ENCODE results near the gene PTCH2.
"Not testable (repeated sequence)": the region's sequence is repeated elsewhere in the genome, so short reads cannot be mapped to it uniquely, and the experiment has no call there.

The PTCH2 gene

DNA sequence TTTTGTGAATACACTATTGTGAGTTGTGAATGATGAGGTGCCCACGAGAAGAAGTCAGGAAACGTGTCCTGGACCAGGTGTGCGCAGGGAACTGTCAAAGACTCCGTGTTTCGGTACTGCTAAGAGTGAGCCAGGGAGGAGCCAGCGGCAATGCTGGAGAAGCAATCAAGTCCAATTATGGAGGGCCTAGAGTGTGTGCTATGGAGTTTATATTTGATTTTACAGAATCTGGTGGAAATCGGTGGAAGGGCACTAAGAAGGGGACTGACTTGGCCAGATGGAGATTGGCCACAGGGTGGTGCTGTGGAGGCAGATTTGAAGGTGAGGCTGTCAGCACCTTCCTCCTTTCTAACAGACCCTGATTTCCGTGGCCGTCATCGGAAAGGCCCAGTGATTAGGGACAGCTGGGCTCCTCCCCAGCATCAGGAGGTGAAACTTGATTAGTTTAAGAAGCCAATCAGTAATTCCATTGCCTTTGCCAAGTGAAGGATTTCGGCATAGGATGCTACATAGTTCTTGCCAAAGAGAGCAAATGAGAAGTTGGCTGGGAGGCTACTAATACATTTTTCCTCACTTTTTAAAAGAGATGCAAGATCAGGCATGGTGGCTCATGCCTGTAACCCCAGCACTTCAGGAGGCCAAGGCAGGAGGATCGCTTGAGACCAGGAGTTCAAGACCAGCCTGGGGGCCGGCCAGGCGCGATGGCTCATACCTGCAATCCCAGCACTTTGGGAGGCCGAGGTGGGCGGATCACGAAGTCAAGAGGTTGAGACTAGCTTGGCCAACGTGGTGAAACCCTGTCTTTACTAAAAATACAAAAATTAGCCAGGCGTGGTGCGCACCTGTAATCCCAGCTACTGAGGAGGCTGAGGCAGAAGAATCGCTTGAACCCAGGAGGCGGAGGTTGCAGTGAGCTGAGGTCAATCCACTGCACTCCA lies 7.0 kb downstream of the PTCH2 start:
- peak; percentile 77 to 94 for DNase-seq

DNA sequence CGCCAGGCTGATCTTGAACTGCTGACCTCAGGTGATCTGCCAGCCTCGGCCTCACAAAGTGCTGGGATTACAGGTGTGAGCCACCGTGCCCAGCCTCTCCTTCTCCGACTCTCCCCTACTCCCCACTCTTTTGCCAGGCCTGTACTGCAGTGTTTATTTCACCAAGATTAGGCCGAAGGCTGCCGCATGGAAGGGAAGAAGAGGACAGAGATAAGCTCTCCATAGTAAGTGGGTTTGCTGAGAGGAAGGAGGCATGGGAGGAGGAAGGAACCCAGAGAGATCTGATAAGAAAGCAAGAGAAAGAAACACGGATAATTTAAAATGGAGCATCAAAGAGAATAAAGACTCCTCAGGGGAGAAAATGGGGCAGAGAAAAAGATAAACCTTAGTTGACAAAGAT lies 8.7 kb downstream of the PTCH2 start:
- no peak for DNase-seq

DNA sequence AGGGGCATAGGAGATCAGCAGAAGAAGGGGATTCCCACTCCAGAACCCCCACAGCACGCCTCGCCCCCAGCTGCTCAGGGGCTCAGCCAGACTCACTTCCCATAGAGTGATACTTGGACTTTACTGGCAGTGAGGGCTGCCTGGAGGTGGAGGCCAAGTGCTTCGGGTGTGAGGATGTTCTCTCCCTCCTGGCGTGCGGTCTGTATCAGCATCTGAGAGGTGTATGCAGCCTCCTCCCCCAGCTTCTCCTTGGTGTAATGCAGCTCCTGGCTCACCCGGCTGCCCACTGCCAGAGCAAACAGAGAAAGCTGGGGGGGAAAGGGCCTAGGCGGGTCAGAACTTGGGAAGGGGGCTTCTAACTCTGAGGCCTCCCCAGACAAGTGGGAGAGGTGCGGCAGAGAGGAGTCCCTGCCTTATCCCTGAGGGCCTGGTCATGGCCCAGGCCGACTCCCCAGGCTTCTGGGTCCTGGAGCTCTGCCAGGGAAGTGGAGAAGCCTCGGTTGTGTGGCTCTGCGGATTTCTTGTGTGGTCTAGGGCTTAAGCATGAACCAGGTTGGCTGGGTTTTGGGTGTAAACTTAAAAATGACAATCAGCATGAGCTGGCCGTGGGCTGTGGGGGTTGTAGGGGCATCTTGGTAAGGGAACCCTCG lies 10.9 kb downstream of the PTCH2 start:
- DNase-seq, result no peak

DNA sequence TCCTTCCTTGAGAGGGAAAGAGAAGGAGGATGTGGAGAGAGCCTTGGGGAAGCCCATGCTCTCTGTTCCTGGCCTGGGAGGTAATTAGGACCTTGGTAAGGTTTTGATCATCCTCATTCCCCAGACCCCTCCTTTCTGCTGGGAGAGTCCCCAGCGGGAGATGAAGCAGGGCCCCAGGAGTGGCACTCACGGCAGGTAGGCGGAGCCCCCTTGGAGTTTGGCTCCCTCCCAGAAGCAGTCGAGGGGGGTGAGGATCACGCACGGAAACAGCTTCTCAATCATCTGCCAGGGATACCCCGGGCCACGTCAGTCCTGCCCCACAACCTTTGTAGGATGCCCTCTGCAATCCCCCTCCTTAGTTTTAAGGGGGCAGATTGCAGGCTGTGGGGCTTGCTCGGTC lies 11.5 kb downstream of the PTCH2 start:
- DNase-seq, result no peak

DNA sequence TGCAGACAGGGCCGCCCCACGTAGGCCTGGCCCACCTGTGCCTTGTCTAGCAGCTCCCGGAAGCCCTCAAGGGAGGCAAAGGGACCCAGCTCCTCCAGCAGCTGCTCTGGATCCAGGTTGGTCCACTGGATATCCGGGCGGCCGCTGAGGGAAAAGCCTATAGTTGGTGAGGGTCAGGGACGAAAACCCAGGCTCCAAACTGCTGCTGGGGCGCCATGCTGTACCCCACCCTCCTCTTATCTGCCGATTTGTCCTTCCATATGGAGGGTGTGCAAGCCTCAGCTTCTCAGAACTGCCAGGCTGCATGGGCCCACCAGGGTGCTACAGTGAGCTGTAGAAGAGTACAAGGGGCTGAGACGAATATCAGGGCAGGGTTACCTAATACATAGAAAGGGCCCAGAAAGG lies 12.2 kb downstream of the PTCH2 start:
- DNase-seq, result no peak

DNA sequence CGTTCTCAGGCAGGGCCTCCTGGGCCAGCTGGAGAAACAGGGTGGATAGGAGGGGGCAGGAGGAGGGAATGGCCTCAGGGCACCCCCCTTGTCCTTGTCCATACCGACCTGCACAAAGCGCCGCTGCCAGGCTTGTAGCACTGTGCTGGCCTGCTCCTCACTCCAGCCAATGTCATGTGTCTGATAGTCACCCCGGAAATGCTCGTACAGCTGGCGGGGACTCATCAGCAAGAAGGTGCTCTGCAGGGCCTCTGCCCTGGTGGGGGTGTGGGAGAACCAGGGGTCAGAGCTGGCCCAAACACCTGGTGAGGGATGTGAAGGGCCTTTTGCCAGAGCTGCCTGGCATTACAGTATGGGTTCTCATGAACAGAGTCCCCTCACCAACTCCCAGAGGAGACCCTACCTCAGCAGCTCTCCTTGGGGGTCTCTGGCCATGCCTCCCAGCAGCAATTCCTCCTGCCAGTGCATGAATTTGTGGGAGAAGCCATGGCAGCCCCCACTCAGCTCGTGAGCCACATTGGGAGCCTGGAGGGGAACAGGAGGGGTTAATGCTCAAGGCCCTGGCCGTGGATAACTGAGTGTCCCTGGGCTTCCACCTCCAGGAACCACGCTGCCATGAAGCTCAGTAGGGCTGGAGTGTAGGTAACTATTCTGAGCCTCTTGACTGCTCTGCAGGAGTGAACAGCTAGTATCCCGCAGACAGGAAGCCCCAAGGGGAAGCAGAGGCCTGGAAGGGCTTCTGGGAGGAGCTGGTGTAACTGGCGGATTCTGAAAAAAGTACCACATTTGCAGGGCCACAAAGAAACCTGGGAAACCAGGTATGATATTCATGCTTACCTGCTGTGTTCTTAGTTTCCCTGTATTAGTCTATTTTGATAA lies 13.3 kb downstream of the PTCH2 start:
- DNase-seq, result no peak

DNA sequence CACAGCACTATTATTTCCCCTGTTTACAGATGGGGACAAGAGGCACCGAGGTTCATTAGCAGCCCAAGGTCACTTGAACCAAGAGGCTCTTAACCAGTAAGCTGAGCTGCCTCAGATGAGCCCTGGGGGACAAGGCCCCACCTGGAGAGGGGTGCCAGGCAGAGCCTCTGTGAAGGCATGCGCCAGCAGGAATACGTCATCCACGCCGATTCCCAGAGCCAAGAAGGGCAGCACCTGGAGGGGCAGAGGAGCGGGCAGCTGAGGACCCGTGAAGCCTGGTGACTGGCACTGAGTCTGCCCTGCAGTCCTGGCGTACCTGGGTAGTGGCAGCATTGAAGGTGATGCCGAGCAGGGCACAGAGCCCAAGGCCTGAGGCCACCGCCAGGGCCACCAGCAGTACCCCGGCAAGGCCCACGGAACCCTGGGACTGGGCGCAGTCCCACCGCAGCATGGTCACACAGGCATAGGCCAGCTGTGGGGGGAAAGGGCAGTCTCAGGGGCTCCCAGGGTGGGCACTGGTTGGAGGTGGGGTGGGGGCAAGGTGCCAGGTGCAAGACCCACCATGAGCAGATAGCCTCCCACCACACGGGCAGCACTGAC lies 14.1 kb downstream of the PTCH2 start:
- DNase-seq, result no peak

DNA sequence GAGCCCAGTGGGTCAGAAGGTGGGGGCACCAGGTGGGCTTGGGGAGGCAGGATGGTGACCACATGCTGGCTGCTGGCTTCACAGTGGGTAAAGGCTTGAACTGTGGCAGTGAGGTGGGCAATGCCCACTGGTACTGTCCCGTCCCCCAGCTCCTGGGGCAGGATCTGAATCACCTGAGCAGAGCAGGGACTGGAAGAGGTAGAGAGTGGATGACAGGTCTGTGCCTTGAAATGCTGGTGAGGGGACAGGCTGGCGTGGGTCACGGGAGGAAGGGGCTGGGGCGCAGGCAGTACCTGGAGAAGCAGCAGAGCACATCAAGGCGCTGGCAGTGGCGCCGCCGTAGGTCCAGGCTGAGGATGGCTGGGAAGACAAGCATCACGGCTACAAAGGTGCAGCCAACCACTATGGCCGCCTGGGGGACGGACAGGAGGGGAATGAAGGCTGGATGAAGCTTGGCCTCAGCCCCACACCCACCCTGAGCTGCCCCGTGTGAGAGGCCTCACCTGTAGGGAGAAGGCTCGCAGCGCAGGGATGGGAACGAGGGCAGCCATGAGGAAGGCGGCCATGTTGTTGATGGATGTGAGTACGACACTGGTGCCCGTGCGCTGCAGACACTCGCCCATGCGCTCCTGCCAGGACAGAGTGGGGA lies 14.9 kb downstream of the PTCH2 start:
- DNase-seq, result no peak

DNA sequence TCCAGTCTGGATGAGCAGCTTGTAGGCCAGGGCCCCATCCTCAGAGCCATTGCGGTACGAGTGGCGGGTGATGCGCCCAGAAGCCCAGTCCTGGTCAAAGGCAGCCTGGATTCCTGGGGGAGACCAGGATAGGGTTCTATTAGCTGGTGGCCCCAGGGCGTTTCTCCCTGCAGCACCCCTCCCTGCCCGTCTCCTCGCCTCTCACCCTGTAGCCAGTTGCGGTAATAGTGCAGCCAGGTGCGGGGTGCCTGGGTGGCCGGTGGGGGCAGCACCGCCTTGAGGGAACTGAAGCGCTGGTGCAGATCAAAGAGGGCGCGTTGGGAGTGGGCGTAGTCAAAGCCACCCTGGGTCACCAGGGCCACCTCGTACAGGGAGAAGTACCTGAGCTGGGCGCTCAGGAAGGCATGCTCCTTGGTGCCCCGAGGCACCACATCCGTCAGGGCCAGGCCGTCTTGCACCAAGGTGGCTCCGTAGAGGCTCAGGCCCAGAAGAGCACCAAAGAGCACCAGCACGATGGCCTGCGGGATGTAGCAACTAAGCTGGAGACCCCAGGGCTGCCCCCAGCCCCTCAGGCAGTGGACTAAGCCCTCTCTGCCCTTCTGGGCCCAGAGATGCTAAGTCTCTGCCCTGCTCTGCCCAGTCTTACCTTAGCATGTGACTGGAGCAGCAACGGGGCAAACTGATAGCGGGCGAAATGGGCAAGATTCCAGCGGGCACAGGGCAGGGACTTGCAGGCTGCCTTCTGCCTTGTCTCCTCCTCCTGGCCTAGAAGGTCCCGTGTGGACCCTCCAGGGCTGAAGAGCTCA lies 15.7 kb downstream of the PTCH2 start:
- DNase-seq, result peak in 1 of 2 experiments; percentile 49

DNA sequence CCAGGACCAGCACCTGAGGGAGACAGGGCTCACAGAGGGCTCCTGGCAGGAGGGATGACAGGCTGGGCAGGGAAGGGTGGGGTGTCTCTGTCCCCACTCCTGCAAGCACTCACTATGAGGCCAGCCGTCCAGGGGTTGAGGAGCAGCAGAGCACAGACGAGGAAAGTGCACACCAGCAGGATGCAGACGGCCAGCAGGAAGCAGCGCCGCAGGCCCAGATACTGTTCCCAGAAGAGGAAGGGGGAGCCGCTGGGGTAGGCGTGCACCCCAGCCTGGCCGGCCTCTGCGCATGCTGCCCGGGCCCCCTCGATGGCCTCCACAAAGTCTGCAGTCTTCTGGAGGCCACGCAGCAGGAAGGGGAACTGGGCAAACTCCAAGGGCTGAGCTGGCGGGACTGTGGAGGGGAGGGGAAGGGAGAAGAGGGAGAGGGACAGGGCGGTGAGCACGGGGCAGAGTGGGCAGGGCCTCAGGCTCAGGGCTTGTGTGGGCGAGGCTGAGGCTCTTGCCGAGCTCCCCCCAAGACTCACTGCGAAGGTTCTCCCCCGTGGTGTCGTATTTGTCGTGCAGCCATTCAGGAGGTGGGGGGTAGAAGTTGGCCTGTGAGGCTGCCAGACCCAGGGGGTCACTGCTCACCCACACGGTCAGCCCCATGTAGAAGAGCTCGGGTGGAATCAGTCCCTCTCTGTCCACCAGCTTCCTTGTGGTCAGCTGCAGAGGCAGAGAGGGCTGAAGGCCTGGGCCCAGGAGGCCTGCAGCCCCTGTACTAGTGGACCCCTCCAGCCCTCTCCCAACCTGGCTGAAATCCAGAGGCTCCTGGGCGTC lies 16.5 kb downstream of the PTCH2 start:
- no peak for DNase-seq

DNA sequence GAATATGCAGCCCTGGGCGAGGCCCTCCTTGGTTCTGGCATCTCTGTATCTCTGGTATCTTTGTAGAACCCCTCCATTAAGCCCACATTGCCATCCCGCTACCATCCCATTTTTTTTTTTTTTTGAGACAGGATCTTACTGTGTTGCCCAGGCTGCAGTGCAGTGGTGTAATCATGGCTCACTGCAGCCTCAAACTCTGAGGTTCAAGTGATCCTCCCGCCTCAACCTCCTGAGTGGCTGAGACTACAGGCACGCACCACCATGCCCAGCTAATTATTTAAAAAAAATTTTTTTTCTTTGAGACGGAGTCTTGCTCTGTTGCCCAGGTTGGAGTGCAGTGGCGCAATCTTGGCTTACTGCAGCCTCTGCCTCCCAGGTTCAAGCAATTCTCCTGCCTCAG lies 18.7 kb downstream of the PTCH2 start:
- DNase-seq, result not testable (repeated sequence)

DNA sequence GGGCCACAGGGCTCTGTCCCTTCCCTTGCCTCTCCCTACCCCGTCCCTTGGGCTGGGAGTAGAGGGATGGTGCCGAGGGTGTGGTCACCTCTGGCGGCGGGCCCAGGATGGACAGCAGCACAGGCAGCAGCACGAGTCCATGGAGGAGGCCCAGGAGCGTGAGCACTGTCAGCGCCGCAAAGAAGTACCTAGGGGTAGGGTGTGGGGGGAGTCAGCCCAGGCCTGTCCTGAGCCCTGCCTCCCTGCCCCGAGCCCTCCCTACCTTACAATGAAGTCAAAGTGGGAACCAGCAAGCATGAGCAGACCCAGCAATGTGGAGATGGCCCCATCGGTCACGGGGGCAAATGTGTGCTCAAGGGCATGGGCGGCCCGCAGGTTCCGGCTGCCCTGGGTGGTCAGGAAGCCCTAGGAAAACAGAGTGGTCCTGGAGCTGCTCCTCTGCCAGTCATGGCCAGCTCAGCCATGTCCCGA lies 20.0 kb downstream of the PTCH2 start:
- no peak for DNase-seq

DNA sequence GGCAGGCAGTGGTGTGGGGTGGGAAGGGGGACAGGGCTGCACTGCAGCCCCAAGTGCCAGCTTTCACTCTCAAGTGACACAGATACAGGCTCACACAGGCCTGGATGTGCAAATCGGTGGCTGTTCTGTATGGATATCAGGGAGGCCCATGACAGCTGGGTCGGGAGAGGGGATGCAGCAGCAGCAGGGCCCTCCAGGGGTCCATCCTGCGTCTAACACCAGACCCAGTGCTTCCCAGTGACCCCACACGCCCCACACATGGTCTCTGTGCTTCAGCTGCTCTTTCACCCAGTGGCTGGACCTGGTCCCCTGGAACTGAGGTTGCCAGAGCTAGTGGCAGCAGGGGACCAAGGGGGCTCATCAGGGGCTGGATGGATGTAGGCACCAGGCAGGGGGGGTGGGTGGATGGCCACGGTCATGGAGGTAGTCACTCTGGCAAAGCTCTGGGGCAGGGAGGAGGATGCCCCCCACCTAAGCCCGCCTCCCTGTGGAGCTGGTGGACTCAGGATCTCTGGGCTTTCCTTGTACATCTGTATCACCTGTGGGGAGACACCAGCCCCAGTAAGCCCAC lies 20.8 kb downstream of the PTCH2 start:
- DNase-seq, result no peak

DNA sequence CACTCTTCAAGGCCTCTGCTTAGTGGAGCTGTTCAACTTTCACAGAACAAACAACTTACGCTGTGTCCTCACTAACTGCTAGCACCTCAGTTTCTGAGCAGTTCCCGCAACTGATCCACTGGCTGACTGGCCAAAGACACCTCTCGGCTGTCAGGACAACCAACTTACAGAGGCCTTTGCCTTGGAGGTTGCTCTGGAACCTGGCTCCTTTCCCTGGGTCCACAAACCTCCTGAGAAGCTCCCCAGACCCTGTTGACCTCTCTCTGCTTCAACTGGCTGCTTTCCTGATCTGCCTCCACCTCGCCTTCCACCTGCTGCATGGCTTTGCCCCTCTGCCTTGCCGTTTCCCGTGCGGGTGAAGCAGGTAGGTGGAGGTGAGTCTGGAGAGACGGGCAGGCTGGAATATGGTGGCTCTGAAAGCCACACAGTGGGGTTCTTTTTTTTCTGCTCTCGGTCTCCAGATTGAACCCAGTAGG lies 21.8 kb downstream of the PTCH2 start:
- DNase-seq, result no peak

DNA sequence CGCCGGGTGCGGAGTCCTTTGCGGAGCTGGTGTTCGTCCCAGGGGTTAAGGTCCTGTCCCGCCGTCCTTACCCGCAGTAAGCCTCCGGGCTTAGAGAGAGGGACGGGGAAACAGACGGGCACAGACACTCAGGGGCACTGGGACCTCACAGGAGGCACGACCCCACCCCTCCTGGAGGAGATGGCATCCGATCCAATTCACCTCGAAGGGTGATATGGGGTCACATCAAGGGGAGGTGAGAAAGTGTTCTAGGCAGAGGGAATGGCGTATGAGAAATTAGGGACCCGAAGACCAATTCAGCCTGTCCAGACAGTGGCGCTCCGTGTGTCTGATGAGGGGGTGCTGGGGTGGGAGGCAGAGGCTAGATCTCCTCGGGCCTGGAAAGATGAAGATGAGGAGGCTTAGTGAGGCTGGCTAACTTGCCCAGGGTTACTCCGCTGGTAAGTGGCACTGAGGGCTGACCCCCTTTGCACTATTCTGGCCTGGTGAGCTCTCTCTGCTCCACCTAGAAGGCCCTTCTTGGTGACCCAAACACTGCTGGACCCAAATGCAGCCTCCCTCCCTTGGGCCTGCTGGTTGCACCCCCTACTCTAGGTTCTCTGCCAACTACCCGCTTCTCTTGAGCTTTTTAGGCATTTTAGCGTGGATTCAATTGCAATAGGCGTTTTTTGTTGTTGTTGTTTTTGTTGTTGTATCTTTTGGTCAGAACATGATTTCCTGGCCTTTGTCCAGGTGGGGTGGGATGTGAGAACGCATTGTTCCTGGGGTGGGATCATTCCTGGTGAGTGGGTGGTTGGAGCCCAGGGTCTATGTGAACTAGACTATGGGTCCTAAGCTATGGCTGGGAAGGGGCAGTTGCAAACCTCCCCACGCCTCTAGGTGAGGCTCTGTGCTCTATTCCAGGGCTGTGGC lies 22.5 kb downstream of the PTCH2 start:
- no peak for DNase-seq

DNA sequence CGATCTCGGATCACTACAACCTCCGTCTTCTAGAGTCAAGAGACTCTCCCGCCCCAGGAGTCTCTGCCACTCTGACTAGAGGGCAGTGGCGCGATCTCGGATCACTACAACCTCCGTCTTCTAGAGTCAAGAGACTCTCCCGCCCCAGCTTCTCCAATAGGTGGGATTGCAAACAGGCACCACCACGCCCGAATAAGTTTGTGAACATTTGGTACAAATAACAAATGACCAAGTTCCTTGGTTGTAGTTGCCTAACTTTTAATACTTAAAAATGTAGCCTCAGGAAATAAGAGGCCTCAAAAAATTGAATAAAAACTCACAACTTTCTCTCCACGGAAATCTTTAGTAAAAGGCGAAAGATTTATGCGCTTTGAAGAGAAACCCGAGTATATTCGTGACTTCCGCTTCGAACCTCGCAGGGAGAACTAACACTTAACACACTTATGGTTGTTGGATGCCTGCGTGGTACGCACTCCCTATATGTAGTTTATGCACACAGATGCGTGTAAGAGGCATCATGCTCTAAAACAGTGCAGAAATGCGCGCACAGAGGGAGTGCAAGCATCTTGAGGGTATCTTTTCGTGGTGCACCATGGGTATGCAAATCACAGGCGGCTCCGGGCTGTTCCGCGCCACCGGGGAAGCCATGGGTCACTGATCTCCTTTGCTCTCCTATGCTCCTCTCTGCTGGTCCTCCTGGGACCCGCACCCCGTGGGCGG lies 23.3 kb downstream of the PTCH2 start:
- peak; percentile 98 to 99 for DNase-seq

DNA sequence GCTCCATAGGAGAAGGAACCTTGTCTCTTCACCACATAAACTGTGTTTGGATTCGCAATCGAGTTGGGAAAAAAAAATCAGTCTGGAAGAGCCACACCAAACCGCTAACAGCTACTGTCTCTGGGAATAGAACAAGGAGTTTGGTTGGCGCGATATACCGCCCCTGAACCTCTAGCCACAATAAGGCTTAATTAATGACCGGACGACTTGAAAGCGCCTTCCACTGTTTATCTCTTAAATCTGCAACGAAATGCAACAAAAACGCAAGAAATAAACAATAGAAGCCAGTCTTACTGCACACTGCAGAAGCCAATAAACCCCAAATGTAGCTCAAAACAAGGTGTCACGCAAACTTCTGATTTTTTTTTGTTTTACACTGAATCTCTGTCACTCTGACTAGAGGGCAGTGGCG lies 23.9 kb downstream of the PTCH2 start:
- DNase-seq, result no peak
